Stimulated activated CD8-positive, alpha-beta memory T cell treated with anti-CD3 and anti-CD28 coated beads, Interleukin-7, amount 100 ng/mL, for 48 hours (primary cell): Measurements from ENCODE around the gene KIRREL3.

ENCODE experiments used
- DNase-seq, 2 donors: peaks; one replicate each; pipeline ENCODE4 v3.0.0-alpha.2; 2020; ENCODE audit warnings: low read depth in 1 of 2; ENCODE audit errors: extremely low read depth in 1 of 2

Gene KIRREL3

GRCh38 chr11:126918556-126918955 is 82.0 kb downstream of the KIRREL3 start:
- DNase-seq: no peak

GRCh38 chr11:126917531-126918204 is 82.9 kb downstream of the KIRREL3 start:
- DNase-seq: peak in 1 of 2 donors; percentile 12

GRCh38 chr11:126915430-126915829 is 85.1 kb downstream of the KIRREL3 start:
- DNase-seq: no peak

- DNase-seq: no peak
Measured at GRCh38 chr11:126914941-126915340, 85.6 kb downstream of the KIRREL3 start.

- DNase-seq: no peak
Measured at GRCh38 chr11:126914166-126914565, 86.4 kb downstream of the KIRREL3 start.

- DNase-seq: no peak
Measured at GRCh38 chr11:126904520-126904919, 96.0 kb downstream of the KIRREL3 start.

- no peak for DNase-seq
Measured at GRCh38 chr11:126901783-126902182, 98.8 kb downstream of the KIRREL3 start.

GRCh38 chr11:126899961-126900748 is 100.4 kb downstream of the KIRREL3 start:
- no peak for DNase-seq

GRCh38 chr11:126898802-126899201 is 101.8 kb downstream of the KIRREL3 start:
- no peak for DNase-seq

GRCh38 chr11:126897430-126897829 is 103.1 kb downstream of the KIRREL3 start:
- DNase-seq: no peak

GRCh38 chr11:126896025-126896424 is 104.5 kb downstream of the KIRREL3 start:
- no peak for DNase-seq

- no peak for DNase-seq
Measured at GRCh38 chr11:126893796-126894195, 106.8 kb downstream of the KIRREL3 start.

GRCh38 chr11:126892756-126893155 is 107.8 kb downstream of the KIRREL3 start:
- no peak for DNase-seq

- no peak for DNase-seq
Measured at GRCh38 chr11:126891556-126892217, 108.9 kb downstream of the KIRREL3 start.

GRCh38 chr11:126890561-126890960 is 110.0 kb downstream of the KIRREL3 start:
- DNase-seq: no peak

GRCh38 chr11:126888115-126888712 is 112.4 kb downstream of the KIRREL3 start:
- no peak for DNase-seq

GRCh38 chr11:126886636-126887035 is 113.9 kb downstream of the KIRREL3 start:
- no peak for DNase-seq

GRCh38 chr11:126886085-126886484 is 114.5 kb downstream of the KIRREL3 start:
- no peak for DNase-seq

GRCh38 chr11:126884594-126884993 is 116.0 kb downstream of the KIRREL3 start:
- DNase-seq: no peak

- DNase-seq: no peak
Measured at GRCh38 chr11:126884192-126884591, 116.4 kb downstream of the KIRREL3 start.

- DNase-seq: no peak
Measured at GRCh38 chr11:126880872-126881271, 119.7 kb downstream of the KIRREL3 start.
